Left ventricle myocardium inferior (tissue), 1 donor: ENCODE data around the gene SLC38A10. TPM values are rescaled to one million over a fixed set of nuclear protein-coding genes. Genes with fewer than 3 reads are reported as not detected.

ENCODE experiments used
- DNase-seq: peaks from one replicate; pipeline ENCODE4 v3.0.0-alpha.2; 2020
- H3K27ac ChIP-seq: fragments of 200-600 bp; replicated peaks from 2 replicates; pipeline ENCODE4 v1.8.0; 2021
- H3K27me3 ChIP-seq: fragments of 200-600 bp; 2 replicates; pipeline ENCODE4 v1.8.0; 2021; ENCODE audit warnings: low read depth
- H3K36me3 ChIP-seq: fragments of 200-600 bp; 2 replicates; pipeline ENCODE4 v1.8.0; 2021
- H3K4me1 ChIP-seq: fragments of 200-600 bp; 2 replicates; pipeline ENCODE4 v1.8.0; 2021
- H3K4me3 ChIP-seq: fragments of 200-600 bp; 2 replicates; pipeline ENCODE4 v1.8.0; 2021; ENCODE audit warnings: mild to moderate bottlenecking, moderate library complexity
- H3K9me3 ChIP-seq: fragments of 200-600 bp; replicated peaks from 2 replicates; pipeline ENCODE4 v1.8.0; 2021
- intact Hi-C: fragments of 100-400 bp; cut with micrococcal nuclease; formaldehyde crosslinking; loops from one replicate; pipeline ENCODE4 v1.11.0; 2022
- total RNA-seq: library from RNA; stranded (reverse); fragmentation: NEBNext Ultra II Directional; extraction: Animal tissue kit (Norgen Biotek cat#: 25700); gene quantifications from one replicate; pipeline ENCODE4 v1.2.1, GENCODE V29; 2021
- TF ChIP-seq, protein P1 (sequence below): fragments of 200-600 bp; IDR thresholded peaks from 2 replicates; pipeline ENCODE4 v1.8.0; 2021; ENCODE audit warnings: antibody characterized with exemption, mild to moderate bottlenecking, borderline replicate concordance
- donor health status: DM: no; HTN: yes; CAD: no; lungs with severe emphysema.

The SLC38A10 gene
- total RNA-seq, 1 donor from 2014 or later: 50.1 TPM

DNA sequence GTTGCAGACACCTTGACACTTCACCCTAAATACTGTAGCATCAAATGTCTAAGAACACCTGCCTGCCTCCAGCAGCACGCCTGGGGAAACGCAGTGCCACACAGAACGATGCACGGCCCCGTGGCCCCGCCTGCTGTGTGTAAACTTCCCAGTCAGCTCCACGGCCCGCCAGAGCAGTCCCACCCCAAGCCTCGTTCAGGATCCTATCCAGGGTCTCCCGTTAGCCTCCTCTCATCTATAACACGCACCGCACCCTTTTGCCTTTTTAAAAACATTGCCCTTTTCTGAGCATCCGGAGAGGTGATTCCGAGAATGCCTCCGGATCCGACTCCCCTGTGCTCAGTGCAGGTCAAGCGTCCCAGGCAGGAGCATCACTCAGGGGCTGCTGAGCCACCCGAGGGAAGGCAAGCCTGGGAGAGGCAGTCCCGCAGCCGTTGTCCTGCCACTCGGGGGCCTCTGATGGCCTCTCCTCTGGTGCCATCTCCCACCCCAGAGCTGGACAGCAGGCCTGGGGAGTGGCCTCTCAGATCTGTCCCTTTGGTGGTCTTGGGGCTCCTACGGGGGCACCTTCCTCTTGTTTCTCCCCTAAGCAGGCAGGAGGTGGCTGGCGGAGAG lies 37.9 kb upstream of the SLC38A10 start:
- H3K9me3 ChIP-seq: no peaks in the 10 kb centered on the region
- no peaks in the 10 kb centered on the region for H3K36me3 ChIP-seq
- no peak overlapping the region for H3K4me3 ChIP-seq
- H3K4me1 ChIP-seq: peaks cover 37% of the 10 kb centered on the region
- no peak overlapping the region for H3K27ac ChIP-seq
- intact Hi-C loops: no loop called here
- no peak for DNase-seq
- TF ChIP-seq, protein P1, sequence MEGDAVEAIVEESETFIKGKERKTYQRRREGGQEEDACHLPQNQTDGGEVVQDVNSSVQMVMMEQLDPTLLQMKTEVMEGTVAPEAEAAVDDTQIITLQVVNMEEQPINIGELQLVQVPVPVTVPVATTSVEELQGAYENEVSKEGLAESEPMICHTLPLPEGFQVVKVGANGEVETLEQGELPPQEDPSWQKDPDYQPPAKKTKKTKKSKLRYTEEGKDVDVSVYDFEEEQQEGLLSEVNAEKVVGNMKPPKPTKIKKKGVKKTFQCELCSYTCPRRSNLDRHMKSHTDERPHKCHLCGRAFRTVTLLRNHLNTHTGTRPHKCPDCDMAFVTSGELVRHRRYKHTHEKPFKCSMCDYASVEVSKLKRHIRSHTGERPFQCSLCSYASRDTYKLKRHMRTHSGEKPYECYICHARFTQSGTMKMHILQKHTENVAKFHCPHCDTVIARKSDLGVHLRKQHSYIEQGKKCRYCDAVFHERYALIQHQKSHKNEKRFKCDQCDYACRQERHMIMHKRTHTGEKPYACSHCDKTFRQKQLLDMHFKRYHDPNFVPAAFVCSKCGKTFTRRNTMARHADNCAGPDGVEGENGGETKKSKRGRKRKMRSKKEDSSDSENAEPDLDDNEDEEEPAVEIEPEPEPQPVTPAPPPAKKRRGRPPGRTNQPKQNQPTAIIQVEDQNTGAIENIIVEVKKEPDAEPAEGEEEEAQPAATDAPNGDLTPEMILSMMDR: no peak
- H3K27me3 ChIP-seq: peaks cover 4% of the 10 kb centered on the region

DNA sequence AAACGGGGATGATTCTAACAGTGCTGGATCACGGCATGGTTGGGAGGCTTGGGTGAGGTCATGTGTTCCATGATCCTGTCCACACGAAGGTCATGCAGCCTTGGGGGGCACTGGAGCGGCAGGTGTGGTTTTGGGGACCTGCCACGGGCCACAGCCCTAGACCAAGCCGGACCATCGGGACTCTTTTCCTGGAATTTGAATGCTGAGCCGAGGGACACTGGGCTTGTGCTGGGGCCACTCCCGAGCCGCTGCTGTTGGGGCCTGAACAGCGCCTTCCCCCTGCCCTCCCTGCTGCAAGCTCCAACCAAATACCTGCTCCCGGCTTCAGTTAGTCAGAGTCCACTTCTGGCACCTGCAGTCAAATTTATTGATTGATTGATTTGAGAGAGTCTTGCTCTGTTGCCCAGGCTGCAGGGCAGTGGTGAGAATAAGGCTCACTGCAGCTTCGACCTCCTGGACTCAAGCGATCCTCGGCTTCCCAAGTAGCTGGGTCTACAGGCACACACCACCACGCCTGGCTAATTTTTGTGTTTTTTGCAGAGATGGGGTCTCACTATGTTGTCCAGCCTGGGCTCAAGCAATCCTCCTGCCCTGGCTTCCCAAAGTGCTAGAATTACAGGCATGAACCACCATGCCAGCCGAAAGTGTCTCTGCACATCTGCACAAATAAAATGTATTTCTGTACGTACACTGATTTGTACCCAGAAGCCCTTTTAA lies 37.2 kb upstream of the SLC38A10 start:
- no peak for DNase-seq
- no peak overlapping the region for H3K4me3 ChIP-seq
- H3K27me3 ChIP-seq: peaks cover 4% of the 10 kb centered on the region
- intact Hi-C loops: no loop called here
- H3K4me1 ChIP-seq: peaks cover 35% of the 10 kb centered on the region
- H3K9me3 ChIP-seq: no peaks in the 10 kb centered on the region
- TF ChIP-seq, protein P1: no peak
- no peak overlapping the region for H3K27ac ChIP-seq
- no peaks in the 10 kb centered on the region for H3K36me3 ChIP-seq

DNA sequence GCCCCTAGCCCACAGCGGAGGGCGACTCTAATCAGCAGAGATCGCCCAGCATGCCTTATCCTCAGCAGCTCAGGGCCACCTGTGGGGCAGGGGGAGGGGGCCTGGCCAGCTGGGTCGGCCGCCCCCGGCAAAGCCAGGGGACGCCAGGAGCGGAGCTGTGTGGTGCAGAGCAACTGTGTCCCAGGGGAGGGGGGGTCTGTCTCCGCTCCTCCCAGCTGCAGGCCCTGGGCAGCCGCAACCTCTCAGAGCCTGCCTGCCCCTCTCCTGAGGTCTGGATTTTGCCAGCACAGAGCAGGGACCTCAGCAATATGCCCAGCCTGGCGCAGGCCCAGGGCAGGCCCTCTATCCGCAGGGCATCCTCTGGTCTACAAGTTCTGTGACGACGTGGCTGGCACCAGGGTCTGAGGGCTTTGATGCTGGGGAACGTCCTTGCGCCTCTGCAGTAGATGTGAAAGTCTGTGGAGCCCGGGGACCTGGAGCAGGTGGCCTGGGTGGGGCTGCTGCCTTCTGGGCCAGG lies 36.5 kb upstream of the SLC38A10 start:
- peaks cover 35% of the 10 kb centered on the region for H3K4me1 ChIP-seq
- DNase-seq: no peak

DNA sequence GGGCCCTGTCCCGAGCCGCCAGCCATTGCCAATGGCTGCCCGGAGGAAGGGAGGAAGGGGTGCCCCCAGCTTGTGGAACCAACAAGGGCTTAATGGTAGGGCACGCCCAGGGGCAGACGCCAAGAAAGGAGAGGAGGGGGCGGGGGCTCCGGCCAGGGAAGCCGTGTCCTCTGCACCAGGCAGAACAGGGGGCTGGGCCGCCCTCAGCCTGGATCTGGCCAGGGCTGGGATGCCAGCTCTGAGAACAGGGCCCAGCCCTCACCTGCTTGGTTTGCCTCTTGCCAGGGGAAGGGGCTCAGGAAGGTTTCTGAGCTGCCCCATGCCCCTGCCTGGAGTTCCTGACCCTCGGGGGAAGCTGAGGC lies 35.8 kb upstream of the SLC38A10 start:
- Histone ChIP-seq H3K27me3 (peaks cover 4% of the 10 kb centered on the region), H3K27ac (no peak overlapping the region), H3K4me1 (peaks cover 38% of the 10 kb centered on the region), H3K36me3 (no peaks in the 10 kb centered on the region), H3K4me3 (no peak overlapping the region), H3K9me3 (no peaks in the 10 kb centered on the region)
- intact Hi-C loops: no loop called here
- TF ChIP-seq, protein P1: no peak
- DNase-seq: no peak

More for the DNA sequence above, 36.5 kb upstream of the SLC38A10 start:
- H3K36me3 ChIP-seq: no peaks in the 10 kb centered on the region
- TF ChIP-seq, protein P1: no peak
- no peak overlapping the region for H3K4me3 ChIP-seq
- H3K9me3 ChIP-seq: no peaks in the 10 kb centered on the region
- H3K27ac ChIP-seq: no peak overlapping the region
- peaks cover 4% of the 10 kb centered on the region for H3K27me3 ChIP-seq
- intact Hi-C loops: no loop called here

DNA sequence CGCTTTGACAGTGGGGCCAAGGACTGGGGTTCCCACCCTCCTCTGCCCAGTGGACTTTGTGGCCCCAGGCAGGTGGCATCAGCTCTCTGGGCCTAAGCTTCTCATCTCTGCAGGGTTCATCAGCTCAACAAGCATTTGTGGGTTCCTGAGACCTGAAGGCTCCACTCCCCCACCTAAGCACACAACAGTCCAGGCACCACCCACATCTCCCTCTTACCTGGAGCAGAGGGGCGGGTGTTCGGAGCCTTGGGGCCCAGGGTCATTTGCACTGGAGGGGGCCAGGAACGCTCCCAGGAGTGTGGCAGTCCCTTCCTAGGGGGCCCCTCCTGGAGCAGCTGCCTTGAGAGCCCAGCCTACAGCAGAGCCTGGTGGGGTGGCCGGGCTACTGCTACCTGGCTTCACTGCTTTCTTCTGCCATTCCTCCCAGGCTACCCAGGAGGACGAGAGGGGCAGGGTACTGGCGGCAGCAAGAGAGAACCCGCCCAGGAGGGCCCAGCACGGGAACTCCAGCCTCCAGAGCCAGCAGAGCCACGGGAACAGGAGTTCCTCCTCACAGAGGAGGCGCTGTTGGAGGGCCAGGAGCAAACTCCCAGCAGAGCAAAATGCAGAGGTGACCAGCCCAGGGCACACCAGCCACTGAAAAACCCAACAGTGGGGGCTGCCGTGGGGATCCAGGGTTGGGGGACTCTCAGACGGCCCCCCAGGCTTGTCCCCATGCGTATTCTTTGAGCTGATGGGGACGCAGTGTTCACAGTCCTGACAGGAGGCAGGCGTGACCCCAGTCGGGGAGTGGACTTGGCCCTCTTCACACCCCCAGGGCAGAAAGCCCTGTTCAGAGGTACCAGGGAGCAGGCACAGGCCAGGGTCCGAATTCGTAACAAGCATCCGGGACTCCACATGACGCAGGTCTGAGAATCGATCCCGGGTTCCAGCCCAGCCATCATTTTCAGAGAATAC lies 35.1 kb upstream of the SLC38A10 start:
- TF ChIP-seq, protein P1: no peak
- intact Hi-C loops: no loop called here
- peak overlapping the region; percentile 84 for H3K27ac ChIP-seq
- no peak for DNase-seq
- H3K4me1 ChIP-seq: peaks cover 38% of the 10 kb centered on the region
- H3K36me3 ChIP-seq: no peaks in the 10 kb centered on the region
- H3K4me3 ChIP-seq: peak overlapping the region; percentile 25
- no peaks in the 10 kb centered on the region for H3K9me3 ChIP-seq
- peaks cover 4% of the 10 kb centered on the region for H3K27me3 ChIP-seq
